Measurements from ENCODE around the gene GSG1L. TPM values are rescaled to one million over a fixed set of nuclear protein-coding genes. Genes with fewer than 3 reads are reported as not detected.

The GSG1L gene
- total and polyA plus RNA-seq, 12 donors: 0.11 TPM; not detected in 11

GRCh38 chr16:28078261-28078660 lies 14.7 kb upstream of the GSG1L start:
- WGBS, 4 donors: 90 to 97% (median 91%) methylated on average over 6 of the region's 6 CpGs
- Histone ChIP-seq H3K4me1 (replicated peaks in 1 of 2) (no peaks in the 10 kb centered on the region), H3K9me3 (replicated peaks in 1 of 3) (no peaks in the 10 kb centered on the region), H3K4me3 (no peak overlapping the region), H3K36me3 (replicated peaks in 1 of 2) (no peaks in the 10 kb centered on the region), H3K27ac (no peak overlapping the region), H3K27me3 (no peaks in the 10 kb centered on the region)
- intact Hi-C loops (cut with DNase I): loop anchor here in 1 of 2 donors (10.0 kb wide), 1 partner anchor 473 kb away; no protein-coding TSS in a partner anchor
- TF ChIP-seq CTCF (IDR thresholded peaks at IDR 0.05) (no peak), POLR2A (IDR thresholded peaks at IDR 0.05) (no peak)
- DNase-seq: no peak

GRCh38 chr16:28073836-28074235 lies 10.3 kb upstream of the GSG1L start:
- Histone ChIP-seq H3K4me3 (no peak overlapping the region), H3K27me3 (no peaks in the 10 kb centered on the region), H3K36me3 (replicated peaks in 1 of 2) (no peaks in the 10 kb centered on the region), H3K4me1 (replicated peaks in 1 of 2) (no peaks in the 10 kb centered on the region), H3K9me3 (replicated peaks in 1 of 3) (no peaks in the 10 kb centered on the region), H3K27ac (no peak overlapping the region)
- intact Hi-C loops (cut with DNase I): loop anchor here in 1 of 2 donors (10.0 kb wide), 1 partner anchor 469 kb away; no protein-coding TSS in a partner anchor
- DNase-seq: no peak
- WGBS, 4 donors: 84 to 93% (median 88%) methylated on average over 6 of the region's 6 CpGs
- TF ChIP-seq POLR2A (IDR thresholded peaks at IDR 0.05) (no peak), CTCF (IDR thresholded peaks at IDR 0.05) (no peak)

- no peak for DNase-seq
- H3K27me3 ChIP-seq: no peaks in the 10 kb centered on the region
- H3K4me1 ChIP-seq (replicated peaks in 1 of 2): no peaks in the 10 kb centered on the region
- H3K9me3 ChIP-seq (replicated peaks in 1 of 3): no peaks in the 10 kb centered on the region
- intact Hi-C loops (cut with DNase I): loop anchor here in 1 of 2 donors (10.0 kb wide), 1 partner anchor 467 kb away; no protein-coding TSS in a partner anchor
- no peak overlapping the region for H3K4me3 ChIP-seq
- no peaks in the 10 kb centered on the region for H3K36me3 ChIP-seq (replicated peaks in 1 of 2)
- WGBS, 4 donors: 38 to 44% (median 40%) methylated on average over 4 of the region's 4 CpGs
- no peak overlapping the region for H3K27ac ChIP-seq
- no peak for TF ChIP-seq POLR2A (IDR thresholded peaks at IDR 0.05)
- no peak for TF ChIP-seq CTCF (IDR thresholded peaks at IDR 0.05)
Measured at GRCh38 chr16:28072087-28072486, 8.6 kb upstream of the GSG1L start.

GRCh38 chr16:28069971-28070794 lies 6.7 kb upstream of the GSG1L start:
- intact Hi-C loops (cut with DNase I): loop anchor here in 1 of 2 donors (10.0 kb wide), 1 partner anchor 465 kb away; no protein-coding TSS in a partner anchor
- Histone ChIP-seq H3K9me3 (replicated peaks in 1 of 3) (no peaks in the 10 kb centered on the region), H3K27me3 (no peaks in the 10 kb centered on the region), H3K4me3 (no peak overlapping the region), H3K36me3 (replicated peaks in 1 of 2) (no peaks in the 10 kb centered on the region), H3K27ac (no peak overlapping the region), H3K4me1 (replicated peaks in 1 of 2) (no peaks in the 10 kb centered on the region)
- WGBS, 4 donors: 63 to 67% (median 66%) methylated on average over 27 to 31 of the region's 31 CpGs
- no peak for DNase-seq
- TF ChIP-seq POLR2A (IDR thresholded peaks at IDR 0.05) (no peak), CTCF (IDR thresholded peaks at IDR 0.05) (no peak)

All from adrenal gland (tissue), 12 donors.